ENCODE data around the gene SEPTIN1.

DNA sequence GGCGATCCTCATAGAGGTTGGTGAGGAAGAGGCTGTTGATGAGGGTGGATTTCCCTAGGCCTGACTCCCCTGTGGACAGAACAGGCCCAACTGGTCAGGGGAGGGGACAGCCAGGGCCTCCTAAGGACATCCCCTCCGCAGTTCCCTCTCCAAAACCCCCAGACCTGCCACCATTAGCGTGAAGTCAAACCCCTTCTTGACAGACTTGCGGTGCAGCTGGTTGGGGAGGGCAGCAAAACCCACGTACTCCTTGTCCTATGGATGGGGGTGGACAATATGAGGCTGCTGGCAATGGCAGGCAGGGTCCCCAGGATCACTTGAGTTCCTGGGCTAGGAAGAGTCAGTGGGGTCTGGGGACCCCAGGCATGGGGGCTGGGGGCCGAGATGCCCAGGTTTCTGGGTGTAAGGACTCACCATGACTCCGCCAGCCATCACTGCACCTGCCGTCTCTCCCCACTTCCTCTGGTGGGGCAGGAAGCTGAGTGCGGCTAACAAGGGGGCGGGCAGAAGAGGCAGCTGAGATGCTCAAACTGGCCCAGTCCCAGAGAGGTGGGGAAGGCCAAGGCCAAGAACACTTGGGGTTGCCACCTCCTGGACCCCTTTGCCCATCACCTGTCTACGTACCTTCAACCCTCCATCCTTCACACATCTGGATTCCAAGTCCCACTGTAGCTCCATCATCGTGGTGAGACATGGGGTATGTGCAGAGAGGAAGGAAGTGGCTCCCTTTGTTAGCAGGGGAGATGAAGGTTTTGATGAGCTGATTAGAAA lies at the start of gene SEPTIN1:
- peak; percentile 71 for TF ChIP-seq POLR2A (IDR thresholded peaks at IDR 0.05; ENCODE audit: low read depth, low read length)
- no peak for TF ChIP-seq PAX5 (IDR thresholded peaks at IDR 0.05; ENCODE audit: insufficient read depth, low read length, severe bottlenecking)
- peak; percentile 48; the same call in 1 of the 2 replicates for TF ChIP-seq POLR2AphosphoS5 (IDR thresholded peaks at IDR 0.05; ENCODE audit: low read depth, low read length)

Data from GM12891 (cell line).